Activated CD8-positive, alpha-beta memory T cell treated with anti-CD3 and anti-CD28 coated beads, Interleukin-2, amount 10 ng/mL, durations not matched to agents 7 days and 5 days (primary cell): Measurements from ENCODE around the gene RRP9. TPM values are rescaled to one million over a fixed set of nuclear protein-coding genes. Genes with fewer than 3 reads are reported as not detected.

Source experiments
- ATAC-seq: fragments of 150-1000 bp; cut with Tn5 transposase; one replicate; pipeline ENCODE4 v1.10.0; 2021; ENCODE audit warnings: moderate library complexity
- CTCF ChIA-PET: fragments of 350-600 bp; sonication (Branson Sonifier 250); formaldehyde crosslinking; loops from one replicate; lab custom pipeline; 2021; ENCODE audit warnings: antibody characterized with exemption; lab: Charles Lee
- DNase-seq: peaks from one replicate; pipeline ENCODE4 v3.0.0-alpha.2; 2020
- H3K27ac Mint-ChIP-seq: one replicate; pipeline ENCODE4 v1.8.0; 2021; ENCODE audit warnings: mild to moderate bottlenecking, mixed read lengths
- H3K27me3 Mint-ChIP-seq: one replicate; pipeline ENCODE4 v1.8.0; 2021; ENCODE audit warnings: mixed read lengths
- H3K36me3 Mint-ChIP-seq: one replicate; pipeline ENCODE4 v1.8.0; 2021; ENCODE audit warnings: mild to moderate bottlenecking, mixed read lengths
- H3K4me1 Mint-ChIP-seq: one replicate; pipeline ENCODE4 v1.8.0; 2021; ENCODE audit warnings: mixed read lengths
- H3K4me3 Mint-ChIP-seq: one replicate; pipeline ENCODE4 v1.8.0; 2021; ENCODE audit warnings: mild to moderate bottlenecking, moderate library complexity, mixed read lengths
- H3K9me3 Mint-ChIP-seq: one replicate; pipeline ENCODE4 v1.8.0; 2022; ENCODE audit warnings: low read depth, mixed read lengths
- total RNA-seq, 2 experiments: library from RNA; stranded (reverse); gene quantifications; one replicate each; pipeline ENCODE4 v1.2.3, GENCODE V29; 2021

RRP9 gene
- total RNA-seq, 2 experiments from 2014 or later: 25.4 to 38.0 TPM

DNA sequence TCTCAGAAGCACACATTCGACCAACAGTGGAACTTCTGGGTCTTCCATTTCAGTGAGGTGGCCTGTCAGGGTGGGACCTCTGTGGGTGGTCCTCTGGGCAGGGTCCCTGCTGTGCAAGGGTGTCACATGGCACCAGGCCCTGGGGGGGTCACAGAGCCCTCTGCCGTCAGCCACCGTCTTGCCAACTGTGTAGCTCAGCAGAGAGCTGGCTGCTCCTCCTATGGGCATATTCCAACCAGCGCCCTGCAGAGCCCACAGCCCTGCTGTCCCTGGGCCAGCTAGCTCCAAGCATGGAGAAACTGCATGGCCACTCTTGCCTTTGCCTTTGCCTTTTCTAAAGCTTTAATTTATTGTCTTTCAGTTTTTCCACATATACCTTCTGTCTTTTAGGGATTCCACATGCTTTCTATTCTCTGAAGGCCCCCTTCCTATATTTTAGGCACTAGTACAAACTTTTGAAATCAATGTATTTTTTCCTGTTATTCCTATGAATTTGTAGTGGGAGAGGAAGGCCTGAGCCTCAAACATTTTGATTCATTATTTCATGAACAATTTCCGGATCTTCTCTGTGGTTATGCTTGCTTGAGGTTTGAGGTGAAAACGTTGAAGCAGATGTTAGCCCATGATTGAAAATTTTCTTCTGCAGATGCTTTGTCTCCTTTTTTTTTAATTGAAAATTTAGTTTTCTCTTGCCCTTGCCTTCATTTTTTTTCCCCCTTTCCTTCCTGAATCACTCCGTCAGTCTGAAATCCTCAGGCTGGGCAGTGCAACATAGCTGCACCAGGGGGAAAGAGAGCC lies 50.3 kb downstream of the RRP9 start:
- ATAC-seq (no peak), DNase-seq (no peak)
- CTCF ChIA-PET: no interaction called here
- peaks cover 15% of the 10 kb centered on the region for H3K27me3 Mint-ChIP-seq
- H3K36me3 Mint-ChIP-seq: no peaks in the 10 kb centered on the region
- no peaks in the 10 kb centered on the region for H3K9me3 Mint-ChIP-seq
- H3K4me3 Mint-ChIP-seq: no peak overlapping the region
- no peak overlapping the region for H3K27ac Mint-ChIP-seq
- peaks cover 26% of the 10 kb centered on the region for H3K4me1 Mint-ChIP-seq

DNA sequence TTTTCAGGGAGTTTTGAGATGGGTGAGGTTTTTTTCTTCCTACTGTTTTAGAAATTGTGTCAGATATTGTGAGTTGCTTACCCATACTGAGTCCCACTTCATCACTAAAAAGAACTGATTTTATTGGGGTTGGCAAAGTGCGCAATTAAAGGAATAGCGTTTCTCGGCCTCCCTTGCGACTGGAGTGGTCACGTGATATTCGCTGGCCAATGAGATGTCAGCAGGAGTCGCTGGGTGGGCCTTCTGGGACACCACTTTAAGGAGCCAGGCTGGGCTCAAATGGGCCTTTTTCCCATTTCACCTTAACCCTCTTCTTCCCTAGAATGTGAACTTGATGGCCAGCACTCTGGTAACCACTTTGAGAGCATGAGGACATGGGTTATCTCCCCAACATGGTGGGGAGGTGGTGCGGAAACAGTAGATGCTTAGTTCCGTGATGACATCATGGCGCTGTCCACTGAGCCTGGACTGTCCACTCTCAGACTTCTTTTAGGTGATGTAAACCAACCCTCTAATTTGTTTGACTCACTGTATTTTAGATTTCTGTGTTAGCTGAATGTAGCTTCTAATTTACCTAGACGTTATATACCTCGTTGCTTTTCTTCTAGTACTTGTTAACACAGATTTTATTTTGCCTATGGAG lies 53.1 kb downstream of the RRP9 start:
- no peak overlapping the region for H3K4me3 Mint-ChIP-seq
- no peaks in the 10 kb centered on the region for H3K9me3 Mint-ChIP-seq
- H3K36me3 Mint-ChIP-seq: no peaks in the 10 kb centered on the region
- DNase-seq: no peak
- no peak overlapping the region for H3K27ac Mint-ChIP-seq
- no peak for ATAC-seq
- CTCF ChIA-PET: no interaction called here
- H3K4me1 Mint-ChIP-seq: peaks cover 26% of the 10 kb centered on the region
- peaks cover 32% of the 10 kb centered on the region for H3K27me3 Mint-ChIP-seq

GRCh38 chr3:51887620-51888019 lies 54.1 kb downstream of the RRP9 start:
- no peak for ATAC-seq
- Mint-ChIP-seq H3K4me3 (no peak overlapping the region), H3K27ac (no peak overlapping the region), H3K9me3 (no peaks in the 10 kb centered on the region), H3K27me3 (peaks cover 37% of the 10 kb centered on the region), H3K36me3 (no peaks in the 10 kb centered on the region), H3K4me1 (peaks cover 26% of the 10 kb centered on the region)
- no peak for DNase-seq
- CTCF ChIA-PET: interaction anchor here (1.2 kb wide), 1 partner anchor 12 kb away, joined by 3 read pairs; no protein-coding TSS in a partner anchor

DNA sequence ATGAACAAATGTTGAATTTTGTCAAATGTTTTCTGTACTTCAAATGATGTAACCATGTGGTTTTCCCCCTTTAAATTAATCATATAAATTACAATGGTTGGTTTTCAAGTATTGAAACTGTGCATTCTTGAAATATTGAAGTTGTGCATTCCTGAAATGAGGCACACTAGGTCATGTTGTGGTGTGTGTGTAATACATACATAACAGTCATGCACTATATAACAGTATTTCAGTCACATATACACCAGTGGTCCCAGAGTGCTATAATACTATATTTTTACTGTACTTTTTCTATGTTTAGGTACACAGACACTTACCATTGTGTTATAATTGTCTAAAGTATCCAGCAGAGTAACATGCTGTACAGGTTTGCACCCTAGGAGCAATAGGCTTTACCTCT lies 55.3 kb downstream of the RRP9 start:
- no peak for ATAC-seq
- Mint-ChIP-seq H3K36me3 (no peaks in the 10 kb centered on the region), H3K9me3 (no peaks in the 10 kb centered on the region)

More for the DNA sequence above, 55.3 kb downstream of the RRP9 start:
- no peak overlapping the region for H3K27ac Mint-ChIP-seq
- CTCF ChIA-PET: interaction anchor here (1.2 kb wide), 1 partner anchor 13 kb away, joined by 3 read pairs; no protein-coding TSS in a partner anchor
- H3K4me1 Mint-ChIP-seq: peaks cover 17% of the 10 kb centered on the region
- no peak overlapping the region for H3K4me3 Mint-ChIP-seq
- peaks cover 44% of the 10 kb centered on the region for H3K27me3 Mint-ChIP-seq
- DNase-seq: no peak

Other genes starting within 250 kb of the RRP9 start
- gene GRM2, start 234.8 kb downstream of the RRP9 start, total RNA-seq: under 1 TPM; 0.52 to 0.55 TPM
- not detected for gene IQCF6, start 162.7 kb downstream of the RRP9 start, total RNA-seq
- not detected for gene IQCF2, start 80.3 kb downstream of the RRP9 start, total RNA-seq
- not detected for gene IQCF5, start 66.3 kb downstream of the RRP9 start, total RNA-seq
- gene IQCF1, start 38.6 kb downstream of the RRP9 start, total RNA-seq: not detected
- 10 to 100 TPM; 15.8 to 19.0 TPM for gene PARP3, start 459 bp upstream of the RRP9 start, total RNA-seq
- gene GPR62, start 13.5 kb upstream of the RRP9 start, total RNA-seq: not detected
- gene PCBP4, start 25.6 kb upstream of the RRP9 start, total RNA-seq: 10 to 100 TPM; 11.4 to 21.1 TPM
- gene ABHD14B, start 32.1 kb upstream of the RRP9 start, total RNA-seq: 10 to 100 TPM; 36.2 to 36.7 TPM
- 10 to 100 TPM; 11.8 to 13.7 TPM for gene ABHD14A, start 33.2 kb upstream of the RRP9 start, total RNA-seq
- gene ACY1, start 41.6 kb upstream of the RRP9 start, total RNA-seq: 10 to 100 TPM; 18.1 to 21.3 TPM
- 1,000 to 10,000 TPM; 1,042 to 1,060 TPM for gene RPL29, start 54.0 kb upstream of the RRP9 start, total RNA-seq
- 10 to 100 TPM; 24.2 to 29.3 TPM for gene DUSP7, start 114.7 kb upstream of the RRP9 start, total RNA-seq
- 10 to 100 TPM; 29.3 to 29.5 TPM for gene POC1A, start 212.5 kb upstream of the RRP9 start, total RNA-seq